Testis (tissue), 3 donors: ENCODE data around the gene TMEM92. TPM values are rescaled to one million over a fixed set of nuclear protein-coding genes. Genes with fewer than 3 reads are reported as not detected.

Experiments
- DNase-seq: peaks from one replicate; pipeline ENCODE4 v3.0.0-alpha.2; 2019
- H3K27ac ChIP-seq, 2 donors: fragments of 200-600 bp; sonication (generic); one replicate each; pipeline ENCODE4 v1.5.1; 2019
- H3K27me3 ChIP-seq: fragments of 200-600 bp; sonication (generic); one replicate; pipeline ENCODE4 v1.5.1; 2019
- H3K36me3 ChIP-seq: fragments of 200-600 bp; sonication (generic); one replicate; pipeline ENCODE4 v1.5.1; 2017; ENCODE audit warnings: low read depth; ENCODE audit errors: missing control alignments
- H3K4me1 ChIP-seq: fragments of 200-600 bp; sonication (generic); one replicate; pipeline ENCODE4 v1.5.1; 2019
- H3K4me3 ChIP-seq, 2 donors: fragments of 200-600 bp; sonication (generic); one replicate each; pipeline ENCODE4 v1.5.1; 2017 to 2019
- H3K9me3 ChIP-seq: fragments of 200-600 bp; sonication (generic); one replicate; pipeline ENCODE4 v1.5.1; 2017
- CTCF ChIP-seq, 3 experiments: fragments of 450-650 bp in 2 of 3; fragments of 200-600 bp in 1 of 3; sonication (generic) in 1 of 3; IDR thresholded peaks; one replicate each; pipeline ENCODE4 v1.5.1; 2016 to 2019; ENCODE audit warnings: antibody characterized with exemption in 3 of 3, mild to moderate bottlenecking in 2 of 3, moderate library complexity in 1 of 3
- POLR2A ChIP-seq: fragments of 450-650 bp; IDR thresholded peaks from one replicate; pipeline ENCODE4 v1.6.1; 2017; ENCODE audit warnings: antibody characterized with exemption, mild to moderate bottlenecking, moderate library complexity
- WGBS, 2 donors: methylation state at CpG; one replicate each; pipeline ENCODE4 v1.1.5; 2018; 5-methylcytosine and 5-hydroxymethylcytosine counted together
- intact Hi-C: fragments of 100-400 bp; cut with DNase I; formaldehyde crosslinking; loops from one replicate; pipeline ENCODE4 v1.15.1; 2023; ENCODE audit warnings: low total_unique reads
- polyA plus RNA-seq: library from polyadenylated mRNA; stranded (reverse); fragments of 350-450 nt; fragmentation: Illumina TruSeq; extraction: RNeasy Lipid Tissue Mini Kit (QIAGEN cat#74804); gene quantifications from one replicate; pipeline ENCODE4 v1.2.3, GENCODE V29; 2014; ENCODE audit warnings: low read depth, low replicate concordance; ENCODE audit not compliant: insufficient read depth
- small RNA-seq, 2 donors: library from RNA; depleted of rRNA; stranded (forward); fragments of <200 nt; gene quantifications; one replicate each; pipeline ENCODE3, GENCODE V24; 2016
- total RNA-seq, 2 donors: library from RNA; depleted of rRNA; stranded (reverse); fragments of >200 nt; gene quantifications; one replicate each; pipeline ENCODE4 v1.2.3, GENCODE V29; 2016

TMEM92 gene
- total and polyA plus RNA-seq, 3 donors from 2014 or later: 0.44 to 1.5 (median 0.93) TPM

GRCh38 chr17:50328363-50329325 lies 54.4 kb downstream of the TMEM92 start:
- intact Hi-C loops: no loop called here
- Histone ChIP-seq H3K36me3 (no peaks in the 10 kb centered on the region), H3K4me3 (no peak overlapping the region), H3K4me1 (no peaks in the 10 kb centered on the region), H3K27ac (no peak overlapping the region), H3K9me3 (no peaks in the 10 kb centered on the region), H3K27me3 (no peaks in the 10 kb centered on the region)
- DNase-seq: no peak
- TF ChIP-seq POLR2A (no peak), CTCF (IDR thresholded peaks at IDR 0.05) (no peak)
- WGBS, 2 donors: 65 to 70% methylated on average over 20 to 21 of the region's 21 CpGs

DNA sequence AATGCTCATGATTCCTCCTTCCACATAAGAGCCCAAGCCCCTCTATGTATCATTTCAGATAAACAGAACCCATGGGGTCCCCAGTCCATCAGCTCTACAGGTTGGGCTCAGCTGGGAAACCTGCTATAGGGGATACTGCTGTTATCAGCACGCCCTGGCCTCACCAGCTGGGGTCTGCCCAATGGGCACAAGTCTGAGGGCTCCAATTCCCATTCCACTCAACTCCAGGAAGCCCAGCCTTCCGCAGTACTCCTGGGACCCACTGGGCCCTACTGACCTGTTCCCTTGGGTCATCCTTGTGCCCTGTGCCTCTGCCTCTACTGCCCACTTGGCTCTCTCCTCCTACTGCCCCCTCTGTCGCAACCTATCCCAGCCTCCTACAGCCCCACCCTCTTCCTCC lies 55.5 kb downstream of the TMEM92 start:
- intact Hi-C loops: no loop called here
- no peaks in the 10 kb centered on the region for H3K36me3 ChIP-seq
- no peaks in the 10 kb centered on the region for H3K27me3 ChIP-seq
- no peaks in the 10 kb centered on the region for H3K9me3 ChIP-seq
- TF ChIP-seq POLR2A (no peak), CTCF (IDR thresholded peaks at IDR 0.05) (no peak)
- no peak overlapping the region for H3K4me3 ChIP-seq
- H3K4me1 ChIP-seq: no peaks in the 10 kb centered on the region
- 79 to 89% methylated on average over 1 to 3 of the region's 3 CpGs for WGBS, 2 donors
- no peak for DNase-seq
- H3K27ac ChIP-seq: no peak overlapping the region

- TF ChIP-seq POLR2A (no peak), CTCF (IDR thresholded peaks at IDR 0.05) (no peak)
- Histone ChIP-seq H3K9me3 (no peaks in the 10 kb centered on the region), H3K27ac (no peak overlapping the region), H3K27me3 (no peaks in the 10 kb centered on the region), H3K4me3 (no peak overlapping the region), H3K36me3 (no peaks in the 10 kb centered on the region), H3K4me1 (no peaks in the 10 kb centered on the region)
- WGBS, 2 donors: 91 to 93% methylated on average over 11 of the region's 11 CpGs
- intact Hi-C loops: no loop called here
- DNase-seq: no peak
Measured at GRCh38 chr17:50330151-50330775, 56.0 kb downstream of the TMEM92 start.

Small RNA genes within 50 kb of the gene (small RNA-seq; reads per million reads assigned to genes)
- gene SUMO2P7: 0 reads per million in 2 donors

Other genes starting within 250 kb of the TMEM92 start
- gene ITGA3, start 218.4 kb upstream of the TMEM92 start, total RNA-seq: 10 to 100 TPM; 24.2 to 30.7 TPM
- gene ITGA3, start 218.4 kb upstream of the TMEM92 start, polyA plus RNA-seq: 20.0 TPM
- gene PDK2, start 179.1 kb upstream of the TMEM92 start, total RNA-seq: 10 to 100 TPM; 50.6 to 62.1 TPM
- 56.4 TPM for gene PDK2, start 179.1 kb upstream of the TMEM92 start, polyA plus RNA-seq
- gene SAMD14, start 144.3 kb upstream of the TMEM92 start, total RNA-seq: 1 to 10 TPM; 3.2 to 3.3 TPM
- 5.2 TPM for gene SAMD14, start 144.3 kb upstream of the TMEM92 start, polyA plus RNA-seq
- 10 to 100 TPM; 81.1 to 82.4 TPM for gene PPP1R9B, start 123.8 kb upstream of the TMEM92 start, total RNA-seq
- 49.1 TPM for gene PPP1R9B, start 123.8 kb upstream of the TMEM92 start, polyA plus RNA-seq
- gene SGCA, start 108.5 kb upstream of the TMEM92 start, total RNA-seq: 1 to 10 TPM; 2.4 to 7.6 TPM
- 33.1 TPM for gene SGCA, start 108.5 kb upstream of the TMEM92 start, polyA plus RNA-seq
- gene COL1A1, start 72.8 kb upstream of the TMEM92 start, total RNA-seq: 10 to 100 TPM; 32.5 to 35.1 TPM
- 557 TPM for gene COL1A1, start 72.8 kb upstream of the TMEM92 start, polyA plus RNA-seq
- 10 to 100 TPM; 37.6 to 47.4 TPM for gene XYLT2, start 71.7 kb downstream of the TMEM92 start, total RNA-seq
- gene XYLT2, start 71.7 kb downstream of the TMEM92 start, polyA plus RNA-seq: 44.1 TPM
- gene MRPL27, start 98.7 kb downstream of the TMEM92 start, total RNA-seq: 10 to 100 TPM; 54.5 to 69.1 TPM
- 65.1 TPM for gene MRPL27, start 98.7 kb downstream of the TMEM92 start, polyA plus RNA-seq
- gene EME1, start 98.8 kb downstream of the TMEM92 start, total RNA-seq: 10 to 100 TPM; 15.6 to 19.3 TPM
- 22.8 TPM for gene EME1, start 98.8 kb downstream of the TMEM92 start, polyA plus RNA-seq
- gene LRRC59, start 123.1 kb downstream of the TMEM92 start, total RNA-seq: 10 to 100 TPM; 56.0 to 62.2 TPM
- gene LRRC59, start 123.1 kb downstream of the TMEM92 start, polyA plus RNA-seq: 74.4 TPM
- gene ACSF2, start 151.8 kb downstream of the TMEM92 start, total RNA-seq: 10 to 100 TPM; 39.4 to 60.1 TPM
- gene ACSF2, start 151.8 kb downstream of the TMEM92 start, polyA plus RNA-seq: 37.7 TPM
- gene CHAD, start 194.4 kb downstream of the TMEM92 start, total RNA-seq: under 1 TPM; 0.79 to 0.81 TPM
- gene CHAD, start 194.4 kb downstream of the TMEM92 start, polyA plus RNA-seq: 2.9 TPM
- gene RSAD1, start 204.4 kb downstream of the TMEM92 start, total RNA-seq: 10 to 100 TPM; 35.7 to 38.0 TPM
- gene RSAD1, start 204.4 kb downstream of the TMEM92 start, polyA plus RNA-seq: 25.3 TPM
- 10 to 100 TPM; 75.9 to 91.7 TPM for gene MYCBPAP, start 234.0 kb downstream of the TMEM92 start, total RNA-seq
- gene MYCBPAP, start 234.0 kb downstream of the TMEM92 start, polyA plus RNA-seq: 315 TPM